H9 (cell line): ENCODE results near the gene RPS6KB1. TPM values are rescaled to one million over a fixed set of nuclear protein-coding genes. Genes with fewer than 3 reads are reported as not detected.
"Not testable (repeated sequence)": the region's sequence is repeated elsewhere in the genome, so short reads cannot be mapped to it uniquely, and the experiment has no call there.

Experiments used
- DNase-seq: peaks from one replicate; pipeline ENCODE4 v3.0.0-alpha.2; 2017
- H2AFZ ChIP-seq: one replicate; pipeline ENCODE4 v1.6.1; 2013; ENCODE audit warnings: mild to moderate bottlenecking, low read length, control low read depth, moderate library complexity
- H2AK5ac ChIP-seq: 2 replicates; pipeline ENCODE4 v1.6.1; 2013; ENCODE audit warnings: low read length, control low read depth, mixed read lengths; ENCODE audit not compliant: insufficient read length
- H2BK120ac ChIP-seq: one replicate; pipeline ENCODE4 v1.6.1; 2013; ENCODE audit warnings: low read depth, mild to moderate bottlenecking, low read length, control low read depth, inconsistent platforms; ENCODE audit not compliant: poor library complexity, severe bottlenecking
- H2BK12ac ChIP-seq: 2 replicates; pipeline ENCODE4 v1.6.1; 2013; ENCODE audit warnings: low read length, control low read depth, mixed read lengths, low read depth; ENCODE audit not compliant: insufficient read length
- H2BK15ac ChIP-seq: 2 replicates; pipeline ENCODE4 v1.6.1; 2013; ENCODE audit warnings: low read depth, low read length, control low read depth
- H2BK20ac ChIP-seq: one replicate; pipeline ENCODE4 v1.6.1; 2013; ENCODE audit warnings: low read depth, mild to moderate bottlenecking, low read length, control low read depth, inconsistent platforms; ENCODE audit not compliant: poor library complexity, severe bottlenecking
- H2BK5ac ChIP-seq: 2 replicates; pipeline ENCODE4 v1.6.1; 2013; ENCODE audit warnings: low read length, control low read depth, mixed read lengths; ENCODE audit not compliant: insufficient read length
- H3K14ac ChIP-seq: 2 replicates; pipeline ENCODE4 v1.6.1; 2013; ENCODE audit warnings: low read length, control low read depth; ENCODE audit not compliant: insufficient read depth
- H3K18ac ChIP-seq: 2 replicates; pipeline ENCODE4 v1.6.1; 2013; ENCODE audit warnings: low read depth, mild to moderate bottlenecking, mixed read lengths, low read length, control low read depth; ENCODE audit not compliant: insufficient read length
- H3K23ac ChIP-seq: 2 replicates; pipeline ENCODE4 v1.6.1; 2013; ENCODE audit warnings: low read length, control low read depth, mixed read lengths, low read depth; ENCODE audit not compliant: insufficient read length
- H3K23me2 ChIP-seq: 2 replicates; pipeline ENCODE4 v1.6.1; 2013; ENCODE audit warnings: low read depth, mild to moderate bottlenecking, mixed read lengths, low read length, control low read depth; ENCODE audit not compliant: insufficient read length, poor library complexity, severe bottlenecking
- H3K27ac ChIP-seq: 2 replicates; pipeline ENCODE4 v1.5.1; 2013; ENCODE audit warnings: low read length, control low read depth, mixed read lengths, low read depth; ENCODE audit not compliant: insufficient read length
- H3K27me3 ChIP-seq: 2 replicates; pipeline ENCODE4 v1.6.1; 2013; ENCODE audit warnings: low read length, control low read depth, inconsistent platforms; ENCODE audit not compliant: insufficient read depth
- H3K4ac ChIP-seq: 2 replicates; pipeline ENCODE4 v1.6.1; 2013; ENCODE audit warnings: low read depth, mild to moderate bottlenecking, control low read depth, inconsistent platforms, low read length, moderate library complexity
- H3K4me1 ChIP-seq: 2 replicates; pipeline ENCODE4 v1.6.1; 2013; ENCODE audit warnings: low read length, control low read depth, inconsistent platforms; ENCODE audit not compliant: insufficient read depth
- H3K4me2 ChIP-seq: 2 replicates; pipeline ENCODE4 v1.6.1; 2013; ENCODE audit warnings: low read length, control low read depth, mixed read lengths; ENCODE audit not compliant: insufficient read length, insufficient read depth
- H3K56ac ChIP-seq: 2 replicates; pipeline ENCODE4 v1.6.1; 2013; ENCODE audit warnings: low read depth, mild to moderate bottlenecking, mixed read lengths, low read length, control low read depth; ENCODE audit not compliant: insufficient read length
- H3K79me1 ChIP-seq: 2 replicates; pipeline ENCODE4 v1.6.1; 2013; ENCODE audit warnings: low read depth, mild to moderate bottlenecking, moderate library complexity, low read length, control low read depth, inconsistent platforms; ENCODE audit not compliant: insufficient read depth, poor library complexity, severe bottlenecking
- H3K79me2 ChIP-seq: 2 replicates; pipeline ENCODE4 v1.6.1; 2013; ENCODE audit warnings: low read length, control low read depth, inconsistent platforms; ENCODE audit not compliant: insufficient read depth
- H3K9ac ChIP-seq: 2 replicates; pipeline ENCODE4 v1.6.1; 2013; ENCODE audit warnings: low read length, control low read depth, mixed read lengths; ENCODE audit not compliant: insufficient read length; ENCODE audit errors: extremely low read depth
- H3K9me3 ChIP-seq: one replicate; pipeline ENCODE4 v1.6.1; 2013; ENCODE audit warnings: low read depth, low read length, inconsistent platforms; ENCODE audit not compliant: control insufficient read depth
- H3T11ph ChIP-seq: one replicate; pipeline ENCODE4 v1.6.1; 2013; ENCODE audit warnings: mild to moderate bottlenecking, low read length, control low read depth, inconsistent platforms
- H4K20me1 ChIP-seq: one replicate; pipeline ENCODE4 v1.6.1; 2013; ENCODE audit not compliant: control insufficient read depth, insufficient read length, insufficient read depth
- H4K5ac ChIP-seq: 2 replicates; pipeline ENCODE4 v1.6.1; 2013; ENCODE audit warnings: low read depth, mild to moderate bottlenecking, mixed read lengths, low read length, control low read depth; ENCODE audit not compliant: insufficient read length
- H4K8ac ChIP-seq: replicated peaks from 2 replicates; pipeline ENCODE4 v1.6.1; 2013; ENCODE audit warnings: low read length, control low read depth, mixed read lengths, low read depth; ENCODE audit not compliant: insufficient read length
- H4K91ac ChIP-seq: 2 replicates; pipeline ENCODE4 v1.6.1; 2013; ENCODE audit warnings: low read depth, mild to moderate bottlenecking, moderate library complexity, mixed read lengths, low read length, control low read depth; ENCODE audit not compliant: insufficient read length
- H3K27ac Mint-ChIP-seq, 3 experiments: 2 replicates in 2 of 3; 3 replicates in 1 of 3; pipeline ENCODE4 v1.8.0; 2020 to 2021; ENCODE audit warnings: mixed read lengths in 3 of 3, mild to moderate bottlenecking in 1 of 3, moderate library complexity in 1 of 3
- H3K27me3 Mint-ChIP-seq: 2 replicates; pipeline ENCODE4 v1.8.0; 2021; ENCODE audit warnings: low read depth, mild to moderate bottlenecking, moderate library complexity, mixed read lengths
- H3K36me3 Mint-ChIP-seq, 3 experiments: 2 replicates in 2 of 3; 3 replicates in 1 of 3; pipeline ENCODE4 v1.8.0; 2020 to 2021; ENCODE audit warnings: low read depth in 3 of 3, mixed read lengths in 3 of 3; ENCODE audit not compliant: insufficient read depth in 1 of 3
- H3K4me1 Mint-ChIP-seq, 2 experiments: 2 replicates each; pipeline ENCODE4 v1.8.0; 2020; ENCODE audit warnings: mixed read lengths in 2 of 2
- H3K4me3 Mint-ChIP-seq, 2 experiments: 2 replicates in 1 of 2; 3 replicates in 1 of 2; pipeline ENCODE4 v1.8.0; 2020 to 2021; ENCODE audit warnings: mild to moderate bottlenecking in 2 of 2, mixed read lengths in 2 of 2, moderate library complexity in 1 of 2
- H3K9me3 Mint-ChIP-seq, 2 experiments: 2 replicates in 1 of 2; 3 replicates in 1 of 2; pipeline ENCODE4 v1.8.0; 2020; ENCODE audit warnings: mild to moderate bottlenecking in 2 of 2, mixed read lengths in 2 of 2, moderate library complexity in 1 of 2
- WGBS: extraction: QIAGEN DNeasy Blood & Tissue Kit; methylation state at CpG from one replicate; pipeline ENCODE4 v1.1.7; 2013; ENCODE audit warnings: missing lambda C conversion rate, low lambda C conversion rate, mixed read lengths; ENCODE audit not compliant: insufficient read length; ENCODE audit errors: extremely low coverage; 5-methylcytosine and 5-hydroxymethylcytosine counted together
- total RNA-seq: library from RNA; stranded (reverse); gene quantifications from 2 replicates; pipeline ENCODE4 v1.2.1, GENCODE V29; 2021

Gene RPS6KB1
- total RNA-seq, 1 experiment from 2014 or later = 36.1 TPM

DNA sequence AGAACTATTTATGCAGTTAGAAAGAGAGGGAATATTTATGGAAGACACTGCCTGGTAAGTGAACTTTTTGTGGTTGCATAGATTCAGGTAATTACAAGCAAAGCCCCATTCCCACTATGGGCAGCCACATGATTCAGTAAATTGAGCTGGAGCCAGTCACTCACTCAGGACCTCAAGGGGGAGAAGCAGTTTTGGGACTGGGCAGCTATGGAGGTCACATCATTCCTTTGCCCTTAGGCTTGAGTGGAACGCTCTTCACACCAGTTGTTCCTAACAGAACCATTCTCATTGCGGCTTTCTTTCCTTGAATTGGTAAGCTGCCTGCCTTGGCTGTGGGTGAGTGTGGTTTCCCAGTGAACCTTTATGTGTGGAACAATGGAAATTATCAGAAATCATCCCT lies 37.2 kb downstream of the RPS6KB1 start:
- H3K4me1 ChIP-seq, H3K14ac ChIP-seq, H2AFZ ChIP-seq, H2BK5ac ChIP-seq, H3K79me1 ChIP-seq, H3K18ac ChIP-seq, H2AK5ac ChIP-seq, H4K8ac ChIP-seq, H3K56ac ChIP-seq, H3T11ph ChIP-seq, H3K9me3 Mint-ChIP-seq, H3K27ac ChIP-seq, H4K20me1 ChIP-seq, H2BK15ac ChIP-seq, H3K9ac ChIP-seq, H3K27me3 ChIP-seq, H3K23ac ChIP-seq, H3K23me2 ChIP-seq, H3K4me3 Mint-ChIP-seq, H3K9me3 ChIP-seq, H4K91ac ChIP-seq, H3K4me1 Mint-ChIP-seq, H3K4ac ChIP-seq, H3K79me2 ChIP-seq, H3K27ac Mint-ChIP-seq, H2BK12ac ChIP-seq, H2BK120ac ChIP-seq, H3K27me3 Mint-ChIP-seq, H4K5ac ChIP-seq, H3K4me2 ChIP-seq, H2BK20ac ChIP-seq, DNase-seq: not testable (repeated sequence)
- no CpG with 5 or more reads among the region's 2 CpGs for WGBS
- H3K36me3 Mint-ChIP-seq = peaks cover 20 to 64% (median 61%) of the 10 kb centered on the region in 3 experiments

DNA sequence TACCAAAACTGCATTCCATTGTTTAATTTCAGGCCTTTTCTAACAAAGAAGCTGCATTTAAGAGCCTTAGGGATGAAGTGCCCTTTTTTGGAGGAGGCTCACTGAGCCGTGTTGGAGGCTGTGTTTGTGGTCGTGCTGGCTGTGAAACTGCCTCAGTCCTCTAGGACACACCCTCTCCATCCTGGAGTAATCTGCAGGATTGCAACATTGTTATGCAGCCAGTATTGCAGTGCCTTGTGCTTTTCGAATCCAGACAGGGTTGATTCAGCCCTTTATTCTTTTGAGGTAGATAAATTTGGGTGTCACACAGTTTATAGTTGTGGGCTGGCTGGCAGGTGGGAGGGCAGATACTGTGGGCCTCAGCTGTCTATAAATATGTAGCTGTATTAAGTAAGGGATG lies 37.8 kb downstream of the RPS6KB1 start:
- H3K27ac Mint-ChIP-seq = peak overlapping the region in 1 of 3 experiments; percentile 64; a peak in 1 of 7 replicates
- not testable (repeated sequence) for H4K91ac ChIP-seq, H3K4me2 ChIP-seq, H3K27me3 Mint-ChIP-seq, H3K79me2 ChIP-seq, H3K4ac ChIP-seq, H3K79me1 ChIP-seq, H3K14ac ChIP-seq, H3K56ac ChIP-seq, H3K23ac ChIP-seq, H3K9me3 ChIP-seq, H4K5ac ChIP-seq, H3K27ac ChIP-seq, H2BK12ac ChIP-seq, H4K20me1 ChIP-seq, H3K4me3 Mint-ChIP-seq, H3K9me3 Mint-ChIP-seq, H2BK5ac ChIP-seq, H2AFZ ChIP-seq, H3K4me1 ChIP-seq, H2BK120ac ChIP-seq, H3T11ph ChIP-seq, H3K27me3 ChIP-seq, H3K18ac ChIP-seq, H3K9ac ChIP-seq, H4K8ac ChIP-seq, DNase-seq, H2BK20ac ChIP-seq, H2AK5ac ChIP-seq, H3K4me1 Mint-ChIP-seq, H3K23me2 ChIP-seq, H2BK15ac ChIP-seq
- peaks cover 20 to 68% (median 62%) of the 10 kb centered on the region in 3 experiments for H3K36me3 Mint-ChIP-seq
- no CpG with 5 or more reads among the region's 3 CpGs for WGBS
